Measurements from ENCODE around the gene ADCY4. TPM values are rescaled to one million over a fixed set of nuclear protein-coding genes. Genes with fewer than 3 reads are reported as not detected.

ADCY4 gene
- total and polyA plus RNA-seq, 2 of the 13 experiments (the other 11 are each of a cell fraction or from before 2014, with no cell fraction given) = 0.03 TPM; not detected in 1

DNA sequence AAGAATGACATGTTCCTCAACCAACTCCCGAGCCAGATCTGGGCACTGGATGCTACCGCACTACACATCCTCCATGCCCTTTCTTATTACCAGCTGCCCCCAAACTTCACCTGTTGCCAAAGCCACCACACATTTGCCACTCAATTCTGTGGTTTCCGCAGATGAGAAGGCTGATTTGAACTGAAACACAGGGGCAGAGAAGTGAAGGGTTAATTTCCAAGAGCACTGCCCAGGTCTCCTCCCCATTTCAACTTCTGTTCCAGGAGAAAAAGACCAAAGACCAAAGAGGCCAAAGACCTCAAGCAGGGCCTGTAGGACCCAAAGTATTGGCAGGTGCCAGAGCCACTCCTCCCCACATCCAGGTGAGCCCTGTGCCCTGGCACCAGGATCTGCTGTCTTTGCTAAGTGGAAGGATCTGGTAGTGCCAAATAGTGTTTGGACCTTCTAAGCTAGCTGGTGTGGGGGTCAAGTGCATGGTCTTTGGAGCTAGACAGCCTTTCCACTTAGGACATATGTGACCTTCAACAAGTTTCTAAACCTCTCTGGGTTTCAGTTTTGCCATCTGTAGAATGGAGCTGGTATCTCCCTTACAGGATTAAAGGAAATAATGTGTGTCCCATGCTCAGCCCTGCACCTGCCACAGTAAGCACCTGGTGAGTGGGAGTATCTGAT lies 43.3 kb downstream of the ADCY4 start (continued):
- TF ChIP-seq, protein P1, sequence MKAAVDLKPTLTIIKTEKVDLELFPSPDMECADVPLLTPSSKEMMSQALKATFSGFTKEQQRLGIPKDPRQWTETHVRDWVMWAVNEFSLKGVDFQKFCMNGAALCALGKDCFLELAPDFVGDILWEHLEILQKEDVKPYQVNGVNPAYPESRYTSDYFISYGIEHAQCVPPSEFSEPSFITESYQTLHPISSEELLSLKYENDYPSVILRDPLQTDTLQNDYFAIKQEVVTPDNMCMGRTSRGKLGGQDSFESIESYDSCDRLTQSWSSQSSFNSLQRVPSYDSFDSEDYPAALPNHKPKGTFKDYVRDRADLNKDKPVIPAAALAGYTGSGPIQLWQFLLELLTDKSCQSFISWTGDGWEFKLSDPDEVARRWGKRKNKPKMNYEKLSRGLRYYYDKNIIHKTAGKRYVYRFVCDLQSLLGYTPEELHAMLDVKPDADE (CRISPR knock-in tag; IDR thresholded peaks at IDR 0.05) = no peak
- TF ChIP-seq, protein P2, sequence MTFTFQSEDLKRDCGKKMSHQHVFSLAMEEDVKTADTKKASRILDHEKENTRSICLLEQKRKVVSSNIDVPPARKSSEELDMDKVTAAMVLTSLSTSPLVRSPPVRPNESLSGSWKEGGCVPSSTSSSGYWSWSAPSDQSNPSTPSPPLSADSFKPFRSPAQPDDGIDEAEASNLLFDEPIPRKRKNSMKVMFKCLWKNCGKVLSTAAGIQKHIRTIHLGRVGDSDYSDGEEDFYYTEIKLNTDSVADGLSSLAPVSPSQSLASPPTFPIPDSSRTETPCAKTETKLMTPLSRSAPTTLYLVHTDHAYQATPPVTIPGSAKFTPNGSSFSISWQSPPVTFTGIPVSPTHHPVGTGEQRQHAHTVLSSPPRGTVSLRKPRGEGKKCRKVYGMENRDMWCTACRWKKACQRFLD (CRISPR knock-in tag; IDR thresholded peaks at IDR 0.05; ENCODE audit: borderline replicate concordance) = 0 out of 2 replicates have a peak, but pooled peaks have one; percentile 30
- TF ChIP-seq, protein P3, sequence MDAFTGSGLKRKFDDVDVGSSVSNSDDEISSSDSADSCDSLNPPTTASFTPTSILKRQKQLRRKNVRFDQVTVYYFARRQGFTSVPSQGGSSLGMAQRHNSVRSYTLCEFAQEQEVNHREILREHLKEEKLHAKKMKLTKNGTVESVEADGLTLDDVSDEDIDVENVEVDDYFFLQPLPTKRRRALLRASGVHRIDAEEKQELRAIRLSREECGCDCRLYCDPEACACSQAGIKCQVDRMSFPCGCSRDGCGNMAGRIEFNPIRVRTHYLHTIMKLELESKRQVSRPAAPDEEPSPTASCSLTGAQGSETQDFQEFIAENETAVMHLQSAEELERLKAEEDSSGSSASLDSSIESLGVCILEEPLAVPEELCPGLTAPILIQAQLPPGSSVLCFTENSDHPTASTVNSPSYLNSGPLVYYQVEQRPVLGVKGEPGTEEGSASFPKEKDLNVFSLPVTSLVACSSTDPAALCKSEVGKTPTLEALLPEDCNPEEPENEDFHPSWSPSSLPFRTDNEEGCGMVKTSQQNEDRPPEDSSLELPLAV (CRISPR knock-in tag; conservative IDR thresholded peaks at IDR 0.05; ENCODE audit: low read depth) = no peak
- TF ChIP-seq MIER2 (CRISPR knock-in tag; IDR thresholded peaks at IDR 0.05) (no peak), ATF1 (CRISPR knock-in tag; IDR thresholded peaks at IDR 0.05) (no peak)
- TF ChIP-seq, protein P4, sequence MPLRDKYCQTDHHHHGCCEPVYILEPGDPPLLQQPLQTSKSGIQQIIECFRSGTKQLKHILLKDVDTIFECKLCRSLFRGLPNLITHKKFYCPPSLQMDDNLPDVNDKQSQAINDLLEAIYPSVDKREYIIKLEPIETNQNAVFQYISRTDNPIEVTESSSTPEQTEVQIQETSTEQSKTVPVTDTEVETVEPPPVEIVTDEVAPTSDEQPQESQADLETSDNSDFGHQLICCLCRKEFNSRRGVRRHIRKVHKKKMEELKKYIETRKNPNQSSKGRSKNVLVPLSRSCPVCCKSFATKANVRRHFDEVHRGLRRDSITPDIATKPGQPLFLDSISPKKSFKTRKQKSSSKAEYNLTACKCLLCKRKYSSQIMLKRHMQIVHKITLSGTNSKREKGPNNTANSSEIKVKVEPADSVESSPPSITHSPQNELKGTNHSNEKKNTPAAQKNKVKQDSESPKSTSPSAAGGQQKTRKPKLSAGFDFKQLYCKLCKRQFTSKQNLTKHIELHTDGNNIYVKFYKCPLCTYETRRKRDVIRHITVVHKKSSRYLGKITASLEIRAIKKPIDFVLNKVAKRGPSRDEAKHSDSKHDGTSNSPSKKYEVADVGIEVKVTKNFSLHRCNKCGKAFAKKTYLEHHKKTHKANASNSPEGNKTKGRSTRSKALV (CRISPR knock-in tag; IDR thresholded peaks at IDR 0.05) = no peak

All from HepG2 (cell line).